Measurements from ENCODE around the gene PLS1. TPM values are rescaled to one million over a fixed set of nuclear protein-coding genes. Genes with fewer than 3 reads are reported as not detected.

The PLS1 gene
- polyA plus RNA-seq, 1 experiment, result 1.7 TPM

- ChIA-PET CTCF (interaction anchor here (1.2 kb wide), 1 partner anchor 289 kb away, joined by 3 read pairs; no protein-coding TSS in a partner anchor), POLR2A (no interaction called here)
- Histone ChIP-seq H3K27me3 (ENCODE audit: control insufficient read depth, insufficient read depth, low read length) (no peaks in the 10 kb centered on the region), H3K4me3 (ENCODE audit: low read depth, low read length) (no peak overlapping the region), H3K9me3 (ENCODE audit: control insufficient read depth, insufficient read depth, low read length) (no peaks in the 10 kb centered on the region; the same call in 1 of the 2 replicates), H3K27ac (ENCODE audit: low read depth, low read length) (no peak overlapping the region)
- no peak for DNase-seq (ENCODE audit: low read depth, low spot score)
- no peak for TF ChIP-seq CTCF (IDR thresholded peaks at IDR 0.05; ENCODE audit: low read depth, low read length)
Observed at GRCh38 chr3:142726017-142726416, 129.8 kb downstream of the PLS1 start.

GRCh38 chr3:142732066-142732465 is 135.9 kb downstream of the PLS1 start:
- ChIA-PET CTCF (interaction anchor here (0.5 to 0.6 kb wide), 2 partner anchors 48 to 1087 kb away, joined by 3 to 4 read pairs; no protein-coding TSS in a partner anchor), POLR2A (no interaction called here)
- TF ChIP-seq CTCF (IDR thresholded peaks at IDR 0.05; ENCODE audit: low read depth, low read length), result no peak
- Histone ChIP-seq H3K4me3 (ENCODE audit: low read depth, low read length) (no peak overlapping the region), H3K9me3 (ENCODE audit: control insufficient read depth, insufficient read depth, low read length) (no peaks in the 10 kb centered on the region), H3K27me3 (ENCODE audit: control insufficient read depth, insufficient read depth, low read length) (no peaks in the 10 kb centered on the region), H3K27ac (ENCODE audit: low read depth, low read length) (no peak overlapping the region)
- no peak for DNase-seq (ENCODE audit: low read depth, low spot score)

GRCh38 chr3:142734834-142735233 is 138.6 kb downstream of the PLS1 start:
- TF ChIP-seq CTCF (IDR thresholded peaks at IDR 0.05; ENCODE audit: low read depth, low read length), result no peak
- no peaks in the 10 kb centered on the region for H3K9me3 ChIP-seq (ENCODE audit: control insufficient read depth, insufficient read depth, low read length)
- no peak overlapping the region for H3K4me3 ChIP-seq (ENCODE audit: low read depth, low read length)
- no peak for DNase-seq (ENCODE audit: low read depth, low spot score)
- H3K27me3 ChIP-seq (ENCODE audit: control insufficient read depth, insufficient read depth, low read length), result no peaks in the 10 kb centered on the region
- CTCF ChIA-PET, result interaction anchor here (1.0 kb wide), 1 partner anchor 10 kb away, joined by 5 read pairs; no protein-coding TSS in a partner anchor
- POLR2A ChIA-PET, result no interaction called here
- no peak overlapping the region for H3K27ac ChIP-seq (ENCODE audit: low read depth, low read length)

- no peak for DNase-seq (ENCODE audit: low read depth, low spot score)
- CTCF ChIA-PET, result no interaction called here
- no peak for TF ChIP-seq CTCF (IDR thresholded peaks at IDR 0.05; ENCODE audit: low read depth, low read length)
- no peaks in the 10 kb centered on the region for H3K27me3 ChIP-seq (ENCODE audit: control insufficient read depth, insufficient read depth, low read length)
- H3K9me3 ChIP-seq (ENCODE audit: control insufficient read depth, insufficient read depth, low read length), result no peaks in the 10 kb centered on the region
- no peak overlapping the region for H3K27ac ChIP-seq (ENCODE audit: low read depth, low read length)
- POLR2A ChIA-PET, result no interaction called here
- H3K4me3 ChIP-seq (ENCODE audit: low read depth, low read length), result no peak overlapping the region
Observed at GRCh38 chr3:142735462-142735861, 139.3 kb downstream of the PLS1 start.

GRCh38 chr3:142738396-142738795 is 142.2 kb downstream of the PLS1 start:
- no peaks in the 10 kb centered on the region for H3K27me3 ChIP-seq (ENCODE audit: control insufficient read depth, insufficient read depth, low read length)
- H3K27ac ChIP-seq (ENCODE audit: low read depth, low read length), result no peak overlapping the region
- TF ChIP-seq CTCF (IDR thresholded peaks at IDR 0.05; ENCODE audit: low read depth, low read length), result no peak
- POLR2A ChIA-PET, result no interaction called here
- no peak for DNase-seq (ENCODE audit: low read depth, low spot score)
- CTCF ChIA-PET, result no interaction called here
- H3K9me3 ChIP-seq (ENCODE audit: control insufficient read depth, insufficient read depth, low read length), result no peaks in the 10 kb centered on the region
- no peak overlapping the region for H3K4me3 ChIP-seq (ENCODE audit: low read depth, low read length)

Data from AG04450 (cell line).